ENCODE results near the gene PLD5.

PLD5 gene

GRCh38 chr1:242034392-242034791, 490.1 kb downstream of the PLD5 start:
- no peak for DNase-seq

- no peak for DNase-seq
Observed at GRCh38 chr1:242033447-242033846, 491.1 kb downstream of the PLD5 start.

Measured in NCI-H1105 (cell line).